HepG2 (cell line): ENCODE results near the gene ACVRL1. TPM values are rescaled to one million over a fixed set of nuclear protein-coding genes. Genes with fewer than 3 reads are reported as not detected.

Experiments
- ATAC-seq: fragments of 200-7000 bp; cut with Tn5 transposase; 3 replicates; pipeline ENCODE4 v1.9.1; 2020; ENCODE audit warnings: mild to moderate bottlenecking, moderate library complexity
- BruUV-seq: library from RNA; stranded (reverse); fragments of 400-500 nt; replicated peaks from 2 replicates; lab custom pipeline; 2021; lab: Mats Ljungman, UMichigan
- CTCF ChIA-PET: fragments of 300-600 bp; formaldehyde crosslinking; extraction: SDS; loops from one replicate; lab custom pipeline; 2021; ENCODE audit warnings: low total read pairs, inconsistent platforms, low intra/inter-chr PET ratio; lab: Yijun Ruan, JAX
- POLR2A ChIA-PET: fragments of 350-600 bp; sonication (Branson Sonifier 250); formaldehyde crosslinking; loops from one replicate; lab custom pipeline; 2020; ENCODE audit warnings: antibody characterized with exemption, inconsistent platforms; lab: Yijun Ruan, JAX
- DNase-seq: peaks from one replicate; pipeline ENCODE4 v3.0.0-alpha.2; 2015; ENCODE audit warnings: low spot score
- FAIRE-seq: peaks from 3 replicates; lab custom pipeline; 2011; peaks lifted over from hg19 to GRCh38; lab: Jason Lieb, UNC
- H2AFZ ChIP-seq: one replicate; pipeline ENCODE4 v1.6.1; 2011; ENCODE audit warnings: low read length, inconsistent platforms
- H3K27ac ChIP-seq: fragments of 300-600 bp; 3 replicates; pipeline ENCODE4 v1.8.0; 2011; ENCODE audit warnings: mixed run types, mild to moderate bottlenecking, mixed read lengths, low read length, inconsistent platforms; ENCODE audit not compliant: insufficient read depth; ENCODE audit errors: extremely low read length
- H3K27me3 ChIP-seq, 2 experiments: fragments of 200-600 bp in 1 of 2; 2 replicates in 1 of 2; 3 replicates in 1 of 2; pipeline versions ENCODE4 v1.6.0 to v1.8.0; 2011; ENCODE audit warnings: low read length in 2 of 2, mild to moderate bottlenecking in 2 of 2, moderate library complexity in 2 of 2, inconsistent platforms in 1 of 2; ENCODE audit not compliant: insufficient read depth in 2 of 2, control insufficient read depth in 1 of 2
- H3K36me3 ChIP-seq, 2 experiments: fragments of 200-600 bp in 1 of 2; replicated peaks in 1 of 2; 2 replicates in 1 of 2; 3 replicates in 1 of 2; pipeline versions ENCODE4 v1.5.1 to v1.8.0; 2011; ENCODE audit warnings: low read length in 2 of 2, inconsistent platforms in 1 of 2; ENCODE audit not compliant: insufficient read depth in 2 of 2, control insufficient read depth in 1 of 2
- H3K4me1 ChIP-seq: 2 replicates; pipeline ENCODE4 v1.5.1; 2012; ENCODE audit warnings: low read length, inconsistent platforms; ENCODE audit not compliant: insufficient read depth
- H3K4me2 ChIP-seq: 2 replicates; pipeline ENCODE4 v1.6.0; 2011; ENCODE audit warnings: low read depth, low read length, inconsistent platforms
- H3K4me3 ChIP-seq, 3 experiments: fragments of 200-600 bp in 1 of 3; sonication (generic), shearing (Covaris generic) in 1 of 3; replicated peaks in 1 of 3; 2 replicates each; pipeline ENCODE4 v1.5.1; 2011 to 2016; ENCODE audit warnings: low read length in 3 of 3, inconsistent platforms in 2 of 3, low read depth in 2 of 3, mild to moderate bottlenecking in 2 of 3, control low read depth in 1 of 3, mixed read lengths in 1 of 3; ENCODE audit not compliant: insufficient read depth in 1 of 3
- H3K79me2 ChIP-seq: one replicate; pipeline ENCODE4 v1.6.1; 2011; ENCODE audit warnings: low read length, inconsistent platforms; ENCODE audit not compliant: insufficient read depth
- H3K9ac ChIP-seq: 2 replicates; pipeline ENCODE4 v1.6.0; 2011; ENCODE audit warnings: mild to moderate bottlenecking, low read depth, low read length, inconsistent platforms; ENCODE audit not compliant: insufficient read depth
- H3K9me3 ChIP-seq: 2 replicates; pipeline ENCODE4 v1.5.1; 2012; ENCODE audit warnings: mild to moderate bottlenecking, low read length
- H4K20me1 ChIP-seq: 2 replicates; pipeline ENCODE4 v1.6.0; 2011; ENCODE audit warnings: inconsistent platforms, mild to moderate bottlenecking, low read length, moderate library complexity; ENCODE audit not compliant: insufficient read depth
- KLF15 ChIP-seq: sonication (generic); formaldehyde crosslinking; IDR thresholded peaks from 2 replicates; pipeline ENCODE4 v1.8.1; 2023; ENCODE audit warnings: borderline replicate concordance, mild to moderate bottlenecking, inconsistent platforms, missing genetic modification reagents, mixed read lengths
- MTF2 ChIP-seq: sonication (generic); formaldehyde crosslinking; IDR thresholded peaks from 2 replicates; pipeline ENCODE4 v1.5.0; 2020; ENCODE audit warnings: missing genetic modification reagents, borderline replicate concordance
- ZFY ChIP-seq: sonication (generic); formaldehyde crosslinking; IDR thresholded peaks from 2 replicates; pipeline ENCODE4 v1.4.0; 2020; ENCODE audit warnings: missing genetic modification reagents
- ZMYM2 ChIP-seq: sonication (generic); formaldehyde crosslinking; IDR thresholded peaks from 2 replicates; pipeline ENCODE4 v1.8.0; 2022; ENCODE audit warnings: mild to moderate bottlenecking, missing genetic modification reagents
- ZSCAN20 ChIP-seq: sonication (generic); formaldehyde crosslinking; IDR thresholded peaks from 2 replicates; pipeline ENCODE4 v1.4.0; 2020; ENCODE audit warnings: missing genetic modification reagents, mild to moderate bottlenecking, borderline replicate concordance
- WGBS: methylation state at CpG from one replicate; pipeline ENCODE4 v1.1.6; 2017; ENCODE audit warnings: low lambda C conversion rate; 5-methylcytosine and 5-hydroxymethylcytosine counted together
- in situ Hi-C: cut with HindIII; loops from 2 replicates; pipeline ENCODE4 v1.10.0; 2017; ENCODE audit warnings: low pct_unique_long_range_greater_than_20kb; ENCODE audit not compliant: extremely low pct_ligation_motif_present
- intact Hi-C: fragments of 100-400 bp; cut with micrococcal nuclease; formaldehyde crosslinking; loops from one replicate; pipeline ENCODE4 v1.10.0; 2022; ENCODE audit not compliant: unreplicated experiment
- polyA plus RNA-seq, 8 experiments: library from polyadenylated mRNA; depleted of rRNA in 3 of 8; stranded (reverse) in 7 of 8; unstranded in 1 of 8; fragments of >200 nt; fragmentation: Illumina TruSeq in 4 of 8; extraction: Trizol in 4 of 8; gene quantifications; 2 replicates each; pipeline versions ENCODE4 v1.2.1 to v1.2.3, GENCODE V29; 2011 to 2016; ENCODE audit warnings: low read depth in 4 of 8, missing spikeins in 1 of 8, mixed read lengths in 1 of 8; ENCODE audit not compliant: insufficient read depth in 1 of 8
- total RNA-seq, 5 experiments: library from RNA; depleted of rRNA; stranded (reverse); fragments of >200 nt; fragmentation: Illumina TruSeq; extraction: Trizol; gene quantifications; 2 replicates each; pipeline ENCODE4 v1.2.3, GENCODE V29; 2016; ENCODE audit warnings: low read depth in 1 of 5
- TF ChIP-seq, protein P1 (sequence below): sonication (generic); formaldehyde crosslinking; IDR thresholded peaks from 2 replicates; pipeline ENCODE4 v1.5.1; 2020; ENCODE audit warnings: mild to moderate bottlenecking, moderate library complexity, missing genetic modification reagents
- TF ChIP-seq, protein P2 (sequence below): IDR thresholded peaks from 2 replicates; pipeline ENCODE4 v1.6.1; 2016; ENCODE audit warnings: mild to moderate bottlenecking, missing biosample characterization, missing genetic modification reagents

ACVRL1 gene
- total and polyA plus RNA-seq, 2 of the 13 experiments (the other 11 are each of a cell fraction or from before 2014, with no cell fraction given): not detected

- Histone ChIP-seq H2AFZ (no peak overlapping the region), H3K9ac (peak overlapping the region; percentile 55), H3K4me1 (peaks cover 54% of the 10 kb centered on the region), H4K20me1 (no peaks in the 10 kb centered on the region), H3K27me3 (peaks cover 1 to 21% of the 10 kb centered on the region in 2 experiments), H3K36me3 (no peaks in the 10 kb centered on the region), H3K9me3 (no peaks in the 10 kb centered on the region), H3K79me2 (peaks cover 58% of the 10 kb centered on the region), H3K4me2 (peak overlapping the region; percentile 93), H3K4me3 (peak overlapping the region; percentile 77 to 88 (median 85)), H3K27ac (peak overlapping the region; percentile 16)
- DNase-seq (no peak), FAIRE-seq (peak; percentile 39), ATAC-seq (peak; percentile 35)
- TF ChIP-seq, protein P1, sequence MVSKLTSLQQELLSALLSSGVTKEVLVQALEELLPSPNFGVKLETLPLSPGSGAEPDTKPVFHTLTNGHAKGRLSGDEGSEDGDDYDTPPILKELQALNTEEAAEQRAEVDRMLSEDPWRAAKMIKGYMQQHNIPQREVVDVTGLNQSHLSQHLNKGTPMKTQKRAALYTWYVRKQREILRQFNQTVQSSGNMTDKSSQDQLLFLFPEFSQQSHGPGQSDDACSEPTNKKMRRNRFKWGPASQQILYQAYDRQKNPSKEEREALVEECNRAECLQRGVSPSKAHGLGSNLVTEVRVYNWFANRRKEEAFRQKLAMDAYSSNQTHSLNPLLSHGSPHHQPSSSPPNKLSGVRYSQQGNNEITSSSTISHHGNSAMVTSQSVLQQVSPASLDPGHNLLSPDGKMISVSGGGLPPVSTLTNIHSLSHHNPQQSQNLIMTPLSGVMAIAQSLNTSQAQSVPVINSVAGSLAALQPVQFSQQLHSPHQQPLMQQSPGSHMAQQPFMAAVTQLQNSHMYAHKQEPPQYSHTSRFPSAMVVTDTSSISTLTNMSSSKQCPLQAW (CRISPR knock-in tag): no peak
- no peak for TF ChIP-seq KLF15 (CRISPR knock-in tag)
- TF ChIP-seq MTF2 (CRISPR knock-in tag): no peak
- TF ChIP-seq ZSCAN20 (CRISPR knock-in tag): no peak
- TF ChIP-seq, protein P2, sequence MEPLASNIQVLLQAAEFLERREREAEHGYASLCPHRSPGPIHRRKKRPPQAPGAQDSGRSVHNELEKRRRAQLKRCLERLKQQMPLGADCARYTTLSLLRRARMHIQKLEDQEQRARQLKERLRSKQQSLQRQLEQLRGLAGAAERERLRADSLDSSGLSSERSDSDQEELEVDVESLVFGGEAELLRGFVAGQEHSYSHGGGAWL: no peak
- TF ChIP-seq ZFY (CRISPR knock-in tag): peak; percentile 19; the same call in 1 of the 2 replicates
- no peak for TF ChIP-seq ZMYM2 (CRISPR knock-in tag)
- in situ Hi-C loops: no loop called here
- CTCF ChIA-PET: no interaction called here
- BruUV-seq: TSS peak; percentile 50
- POLR2A ChIA-PET: interaction anchor here (2.0 kb wide), 1 partner anchor 24 kb away, joined by 5 read pairs; no protein-coding TSS in a partner anchor
- WGBS: 10% methylated on average over 8 of the region's 8 CpGs
- intact Hi-C loops: loop anchor here (1.0 kb wide), 1 partner anchor 24 kb away; no protein-coding TSS in a partner anchor
These were observed 45.8 kb downstream of the ACVRL1 start for GRCh38 chr12:51953089-51953488.
